ENCODE data around the gene OR2J2.
"Not testable (repeated sequence)": the region's sequence is repeated elsewhere in the genome, so short reads cannot be mapped to it uniquely, and the experiment has no call there.

OR2J2 gene
- 0 reads per million in 2 donors for total RNA-seq

DNA sequence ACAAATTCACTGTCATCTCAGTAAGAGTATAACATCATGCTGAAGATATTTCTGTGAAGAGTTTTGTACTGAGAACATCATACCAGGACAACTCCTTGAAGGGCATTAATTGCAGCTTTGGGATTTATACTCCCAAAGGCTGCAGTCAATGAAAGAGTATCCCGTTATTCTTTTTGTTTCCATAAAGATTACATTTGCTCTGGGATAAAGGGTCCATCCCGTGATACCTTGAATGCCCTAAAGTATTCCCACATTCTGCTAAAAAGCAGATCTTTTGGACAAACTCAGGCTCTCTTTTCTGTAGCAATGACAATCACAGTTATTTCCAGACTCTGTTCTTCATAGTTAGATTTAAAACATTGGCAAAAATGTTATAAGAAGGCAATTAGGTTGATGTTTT lies at the start of gene OR2J2:
OR2J2 (plus strand) TSS at position 301 of the 400 bp plus-strand sequence. CDS start 2,729 bp downstream, outside the sequence.
- DNase-seq = not testable (repeated sequence)

DNA sequence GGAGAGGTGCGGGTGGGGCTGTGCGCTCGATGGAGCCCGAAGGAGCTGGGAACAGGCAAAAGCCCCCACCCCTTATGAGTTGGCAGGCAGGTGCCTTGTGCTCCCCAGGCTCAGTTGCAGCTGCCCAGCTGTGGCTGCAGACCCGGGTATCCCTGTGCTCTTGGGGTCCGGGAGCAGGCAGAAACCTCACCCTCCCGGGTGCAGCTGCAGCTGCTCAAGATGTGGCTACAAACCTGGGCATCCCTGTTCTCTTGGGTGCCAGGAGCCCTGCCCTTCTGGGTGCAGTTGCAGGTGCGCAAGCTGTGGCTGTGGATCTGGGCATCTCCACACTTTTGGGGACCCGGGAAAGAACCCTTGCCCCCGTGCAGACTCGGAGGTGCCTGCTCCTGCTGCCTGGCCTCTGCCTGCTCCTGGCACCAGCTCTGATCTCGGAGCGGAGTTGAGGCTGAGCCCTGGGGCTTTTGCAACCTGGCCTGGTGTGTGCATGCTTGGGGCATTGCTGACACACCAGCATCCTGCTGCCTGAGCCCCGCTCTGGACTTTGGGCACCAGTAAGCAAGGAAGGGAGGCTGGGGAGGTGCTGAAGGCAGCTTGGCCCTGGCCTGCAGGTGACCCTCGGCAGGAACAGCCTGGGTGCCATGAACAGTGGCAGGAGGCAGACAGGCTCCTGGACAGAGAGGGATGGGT lies 41.2 kb upstream of the OR2J2 start:
- no peak for DNase-seq

DNA sequence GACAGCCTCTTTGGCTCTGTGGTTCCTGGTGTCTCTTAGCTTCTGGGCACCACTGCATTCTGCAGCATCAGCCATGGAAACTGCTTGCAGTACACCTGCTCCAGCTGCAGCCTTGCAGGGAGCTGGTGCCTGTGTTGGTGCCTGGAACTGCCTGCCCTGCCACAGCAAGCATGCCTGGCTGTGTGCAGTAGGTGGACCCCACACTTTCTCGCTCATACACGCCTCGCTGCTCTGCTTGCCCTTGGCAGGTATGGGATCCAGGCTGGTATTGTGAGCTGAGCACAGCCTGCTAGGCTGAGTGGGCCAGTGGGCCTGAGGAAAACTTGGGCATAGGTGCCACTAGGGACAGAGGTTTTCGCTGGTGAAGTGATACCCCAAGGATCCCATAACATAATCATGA lies 40.1 kb upstream of the OR2J2 start:
- DNase-seq = no peak

DNA sequence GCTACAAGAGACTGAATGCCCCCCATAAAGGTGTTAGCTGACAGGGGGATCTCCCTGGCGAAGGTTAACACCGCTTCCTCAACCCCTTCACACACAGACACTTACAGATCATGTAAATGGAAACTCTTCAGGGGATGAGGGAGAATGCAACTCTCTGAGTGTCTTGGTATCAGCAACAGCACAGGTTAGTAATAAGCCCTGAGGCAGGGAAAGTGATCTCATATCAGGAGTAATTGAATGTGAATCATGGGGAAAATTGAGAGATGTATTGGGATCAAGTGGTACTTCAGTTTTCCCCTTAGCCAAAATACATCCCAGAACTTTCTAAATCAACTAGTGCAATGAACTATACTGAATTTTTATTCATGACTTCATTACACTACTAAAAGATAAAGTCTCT lies 39.0 kb upstream of the OR2J2 start:
- no peak for DNase-seq

DNA sequence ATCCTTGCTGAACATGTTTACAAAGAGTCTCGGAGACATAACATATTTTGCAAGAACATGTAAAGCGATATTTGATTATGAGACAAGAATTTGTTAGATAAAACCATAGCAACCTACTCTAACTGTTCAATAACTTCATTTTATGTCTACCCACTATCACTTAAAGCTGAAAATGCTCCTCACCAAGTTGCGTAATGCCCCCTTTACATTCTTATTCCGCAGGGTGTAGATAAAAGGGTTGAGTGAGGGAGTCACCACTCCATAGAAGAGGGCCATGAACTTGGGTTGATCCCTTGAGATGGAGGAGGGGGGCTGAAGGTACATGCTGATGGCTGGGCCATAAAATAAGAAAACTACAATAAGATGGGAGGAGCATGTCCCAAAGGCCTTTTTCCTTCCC lies 33.0 kb upstream of the OR2J2 start:
- DNase-seq = no peak

DNA sequence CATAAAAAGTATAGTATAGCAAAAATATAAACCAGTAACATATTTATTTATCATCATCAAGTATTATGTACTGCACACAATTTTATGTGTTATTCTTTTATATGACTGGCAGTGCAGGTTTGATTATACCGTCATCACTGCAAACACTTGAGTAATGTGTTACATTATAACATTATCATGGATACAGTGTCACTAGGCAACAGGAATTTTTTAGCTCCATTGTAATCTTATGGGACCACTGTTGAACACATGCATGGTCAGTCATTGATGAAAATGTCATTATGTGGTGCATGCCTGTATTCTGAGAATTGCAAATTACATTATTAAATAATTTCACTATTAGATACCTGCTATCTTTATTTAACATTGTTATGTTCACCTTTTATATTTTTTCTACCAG lies 29.1 kb upstream of the OR2J2 start:
- no peak for DNase-seq

DNA sequence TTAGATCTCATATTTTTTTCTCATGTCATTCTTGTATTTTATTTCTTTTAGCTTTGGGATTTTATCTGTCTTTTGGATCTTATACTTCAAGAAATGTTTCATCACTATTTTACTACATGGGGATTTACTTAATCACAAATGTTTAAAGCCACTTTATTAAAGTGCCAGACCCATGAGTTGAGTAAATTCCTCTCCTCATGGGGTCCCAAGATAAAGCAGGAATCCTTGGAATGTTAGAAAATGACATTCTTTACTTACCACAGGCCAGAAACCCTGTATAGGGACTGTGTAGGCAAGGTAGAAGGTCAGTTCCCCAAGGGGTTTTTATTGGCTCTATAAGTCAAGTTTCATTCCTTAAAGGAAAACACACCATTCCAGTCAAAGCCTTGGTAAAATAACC lies 28.4 kb upstream of the OR2J2 start:
- DNase-seq = no peak

DNA sequence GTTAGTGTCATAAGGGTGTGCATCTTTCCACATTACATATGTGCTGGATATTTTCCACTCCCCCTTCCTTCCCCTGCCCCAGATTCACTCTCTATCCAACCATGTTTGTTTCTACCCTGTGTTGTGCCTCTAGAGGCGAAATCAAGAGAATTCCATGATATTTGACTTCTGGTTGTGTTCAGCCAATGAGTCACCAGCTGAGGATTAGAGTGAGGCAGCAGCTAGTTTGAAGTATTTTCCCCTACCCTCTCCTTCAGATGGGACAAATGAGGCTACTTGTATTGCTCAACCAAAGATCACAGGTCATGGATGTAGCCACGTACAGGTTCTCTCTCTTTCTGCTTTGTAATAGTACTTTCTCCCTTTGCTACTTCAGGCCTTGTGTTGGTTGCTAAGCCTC lies 24.5 kb upstream of the OR2J2 start:
- DNase-seq = no peak

DNA sequence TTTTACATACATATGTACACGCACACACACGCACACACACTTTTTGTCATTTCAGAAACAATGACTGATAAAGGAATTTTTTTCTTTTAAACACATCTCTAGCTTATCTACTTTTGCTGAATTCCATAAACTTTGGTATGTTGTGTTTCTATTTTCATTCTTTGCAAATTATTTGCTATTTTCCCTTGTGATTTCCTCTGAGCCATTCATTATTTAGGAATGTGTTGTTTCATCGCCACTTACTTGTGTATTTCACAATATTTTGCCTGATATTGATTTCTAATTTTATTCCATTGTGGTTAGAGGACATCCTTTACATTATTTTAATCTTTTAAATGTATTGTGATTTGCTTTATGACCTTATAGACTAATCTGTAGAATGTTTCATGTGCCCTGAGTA lies 23.6 kb upstream of the OR2J2 start:
- no peak for DNase-seq

DNA sequence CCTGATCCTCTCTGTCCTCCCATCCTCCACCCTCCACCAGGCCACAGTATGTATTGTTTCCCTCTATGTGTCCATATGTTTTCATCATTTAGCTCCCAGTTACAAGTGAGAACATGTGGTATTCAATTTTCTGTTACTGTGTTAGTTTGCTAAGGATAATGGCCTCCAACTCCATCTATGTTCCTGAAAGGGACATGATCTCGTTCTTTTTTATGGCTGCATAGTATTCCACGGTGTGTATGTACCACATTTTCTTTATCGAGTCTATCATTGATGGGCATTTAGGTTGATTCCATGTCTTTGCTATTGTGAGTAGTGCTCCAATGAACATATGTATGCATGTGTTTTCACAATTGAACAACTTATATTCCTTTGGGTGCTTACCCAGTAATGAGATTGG lies 21.3 kb upstream of the OR2J2 start:
- DNase-seq = not testable (repeated sequence)

DNA sequence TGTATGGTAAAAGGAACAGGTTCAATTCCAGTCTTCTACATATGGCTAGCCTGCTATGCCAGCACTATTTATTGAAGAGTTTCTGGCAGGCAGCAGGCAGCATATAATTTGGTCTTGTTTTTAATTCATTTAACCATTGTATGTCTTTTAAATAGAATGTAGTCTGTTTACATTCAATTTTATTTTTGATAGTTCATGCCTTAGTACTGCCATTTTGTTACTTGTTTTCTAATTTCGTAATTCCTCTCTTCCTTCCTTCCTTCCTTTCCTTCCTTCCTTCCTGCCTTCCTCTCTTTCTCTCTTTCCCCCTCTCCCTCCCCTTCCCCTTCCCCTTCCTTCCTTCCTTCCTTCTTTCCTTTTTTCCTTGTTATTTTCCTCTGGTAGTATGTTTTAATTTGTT lies 17.6 kb upstream of the OR2J2 start:
- DNase-seq = no peak

DNA sequence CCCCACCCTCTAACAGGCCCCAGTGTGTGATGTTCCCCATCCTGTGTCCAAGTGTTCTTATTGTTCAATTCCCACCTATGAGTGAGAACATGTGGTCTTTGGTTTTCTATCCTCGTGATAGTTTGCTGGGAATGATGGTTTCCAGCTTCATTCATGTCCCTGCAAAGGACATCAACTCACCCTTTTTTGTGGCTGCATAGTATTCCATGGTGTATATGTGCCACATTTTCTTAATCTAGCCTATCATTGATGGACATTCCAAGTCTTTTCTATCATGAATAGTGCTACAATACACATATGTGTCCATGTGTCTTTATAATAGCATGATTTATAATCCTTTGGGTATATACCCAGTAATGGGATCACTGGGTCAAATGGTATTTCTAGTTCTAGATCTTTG lies 15.5 kb upstream of the OR2J2 start:
- not testable (repeated sequence) for DNase-seq

DNA sequence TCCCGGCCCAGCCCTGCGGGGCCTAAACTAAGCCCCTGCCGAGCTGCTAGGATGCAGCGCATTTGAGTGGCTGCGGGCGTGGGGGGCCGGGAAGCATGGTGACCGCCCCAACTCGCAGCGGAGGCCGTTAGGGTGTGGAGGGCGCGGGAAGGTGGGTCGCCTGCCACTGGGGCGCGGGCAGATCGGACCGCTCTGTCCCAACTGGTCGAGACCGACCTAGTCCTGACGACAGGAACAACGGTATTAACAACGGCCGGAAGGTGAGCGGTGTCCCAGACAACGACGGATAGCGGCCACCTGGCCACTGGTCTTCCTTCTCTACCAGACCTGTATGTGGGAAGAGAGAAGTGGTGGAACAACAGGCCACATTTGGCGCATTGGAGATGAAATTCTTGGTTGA lies 10.8 kb upstream of the OR2J2 start:
- DNase-seq = not testable (repeated sequence)

DNA sequence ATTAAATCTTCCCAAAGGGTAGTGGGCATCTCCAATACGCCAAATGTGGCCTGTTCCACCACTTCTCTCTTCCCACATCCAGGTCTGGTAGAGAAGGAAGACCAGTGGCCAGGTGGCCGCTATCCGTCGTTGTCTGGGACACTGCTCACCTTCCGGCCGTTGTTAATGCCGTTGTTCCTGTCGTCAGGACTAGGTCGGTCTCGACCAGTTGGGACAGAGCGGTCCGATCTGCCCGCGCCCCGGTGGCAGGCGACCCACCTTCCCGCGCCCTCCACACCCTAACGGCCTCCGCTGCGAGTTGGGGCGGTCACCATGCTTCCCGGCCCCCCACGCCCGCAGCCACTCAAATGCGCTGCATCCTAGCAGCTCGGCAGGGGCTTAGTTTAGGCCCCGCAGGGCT lies 5.1 kb upstream of the OR2J2 start:
- not testable (repeated sequence) for DNase-seq

DNA sequence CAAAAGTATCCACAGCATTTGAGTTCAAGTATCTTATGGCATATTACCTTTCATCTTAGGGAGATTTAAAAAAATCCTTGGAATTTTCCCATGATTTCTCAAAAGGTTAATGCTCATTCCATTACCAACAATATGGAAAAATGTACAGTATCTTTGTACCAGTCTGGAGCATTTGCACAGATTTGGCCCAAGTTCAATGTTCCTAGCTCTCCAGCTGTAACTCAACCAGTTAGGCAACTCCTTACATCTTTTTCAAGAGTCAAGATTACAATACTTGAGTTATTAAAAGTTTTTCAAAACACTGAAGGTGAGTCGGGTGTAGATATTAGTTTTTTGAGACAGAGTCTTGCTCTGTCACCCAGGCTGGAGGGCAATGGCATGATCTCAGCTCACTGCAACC lies 1.0 kb downstream of the OR2J2 start:
- no peak for DNase-seq

DNA sequence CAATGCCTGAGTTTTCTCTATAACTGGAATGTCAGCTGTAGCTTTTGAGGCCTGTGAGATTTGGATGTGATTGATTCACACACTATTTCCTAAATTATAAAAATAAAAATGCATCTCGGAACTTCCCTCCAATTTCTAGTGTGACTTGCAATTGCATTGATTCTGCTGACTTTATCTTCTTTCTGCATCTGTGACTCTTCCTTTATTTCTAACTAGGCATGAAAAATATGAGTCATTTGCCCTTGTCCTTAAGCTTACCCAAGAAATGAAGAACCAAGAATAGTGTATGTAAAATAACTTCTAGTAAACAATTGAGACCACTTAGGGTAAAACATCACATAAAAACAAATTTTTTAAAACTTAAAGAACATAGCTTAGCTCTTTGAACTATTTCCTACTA lies 12.9 kb downstream of the OR2J2 start:
- no peak for DNase-seq

DNA sequence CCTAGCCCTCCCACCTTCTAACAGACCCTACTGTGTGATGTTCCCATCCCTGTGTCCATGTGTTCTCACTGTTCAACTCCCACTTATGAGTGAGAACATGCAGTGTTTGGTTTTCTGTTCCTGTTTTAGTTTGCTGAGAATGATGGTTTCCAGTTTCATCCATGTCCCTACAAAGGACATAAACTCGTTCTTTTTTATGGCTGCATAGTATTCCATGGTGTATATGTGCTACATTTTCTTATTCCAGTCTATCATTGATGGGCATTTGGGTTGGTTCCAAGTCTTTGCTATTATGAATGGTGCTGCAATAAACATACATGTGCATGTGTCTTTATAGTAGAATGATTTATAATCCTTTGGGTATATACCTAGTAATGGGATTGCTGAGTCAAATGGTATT lies 18.0 kb downstream of the OR2J2 start:
- DNase-seq = not testable (repeated sequence)

DNA sequence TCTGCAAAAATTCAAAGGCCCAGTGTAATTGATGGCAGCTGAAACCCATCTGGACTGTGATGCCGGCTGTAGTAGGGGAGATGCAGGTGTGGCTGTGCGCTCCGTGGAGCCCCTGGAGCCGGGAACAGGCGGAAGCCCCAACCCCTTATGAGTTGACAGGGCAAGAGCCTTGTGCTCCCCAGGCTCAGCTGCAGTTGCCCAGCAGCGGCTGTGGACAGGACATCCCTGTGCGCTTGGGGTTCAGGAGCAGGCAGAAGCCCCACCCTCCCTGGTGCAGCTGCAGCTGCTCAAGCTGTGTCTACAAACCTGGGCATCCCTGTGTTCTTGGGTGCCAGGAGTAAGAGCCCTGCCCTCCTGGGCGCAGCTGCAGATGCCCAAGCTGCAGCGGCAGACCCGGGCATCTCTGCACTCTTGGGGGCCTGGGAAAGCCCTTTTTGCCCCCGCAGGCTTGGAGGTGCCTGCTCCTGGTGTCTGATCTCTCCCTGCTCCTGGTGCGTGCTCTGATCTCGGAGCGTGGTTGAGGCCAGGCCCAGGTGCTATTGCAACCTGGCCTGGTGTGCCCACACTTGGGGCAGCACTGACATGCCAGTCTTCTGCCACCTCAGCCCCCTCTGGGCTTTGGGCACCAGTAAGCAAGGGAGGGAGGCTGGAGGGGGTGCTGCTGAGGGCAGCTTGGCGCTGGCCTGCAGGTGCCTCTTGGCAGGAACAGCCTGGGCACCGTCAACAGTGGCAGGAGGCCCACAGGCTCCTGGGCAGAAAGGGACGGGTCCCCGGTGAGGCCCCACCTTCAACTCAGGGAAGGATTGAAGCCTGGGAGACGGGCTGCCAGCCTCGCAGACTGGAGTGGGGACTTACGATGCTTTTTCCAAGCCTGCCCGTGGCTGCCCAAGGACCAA lies 30.3 kb downstream of the OR2J2 start:
- no peak for DNase-seq

DNA sequence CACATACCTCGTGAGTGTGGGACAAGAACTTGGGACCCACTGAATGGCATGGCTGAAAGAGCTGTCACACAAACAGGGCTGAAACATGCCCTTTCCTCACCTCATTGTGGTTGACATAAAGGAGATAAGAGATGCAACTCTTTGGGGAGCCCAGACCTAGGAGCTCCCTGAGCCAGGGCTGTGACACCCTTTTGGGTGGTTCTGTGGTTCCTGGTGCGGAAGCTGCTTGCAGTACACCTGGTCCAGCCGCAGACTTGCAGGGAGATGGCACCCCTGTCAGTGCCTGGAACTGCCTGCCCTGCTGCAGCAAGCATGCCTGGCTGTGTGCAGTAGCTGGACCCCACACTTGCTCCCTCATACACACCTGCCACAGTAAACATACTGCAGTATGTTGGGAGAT lies 31.3 kb downstream of the OR2J2 start:
- DNase-seq = no peak

DNA sequence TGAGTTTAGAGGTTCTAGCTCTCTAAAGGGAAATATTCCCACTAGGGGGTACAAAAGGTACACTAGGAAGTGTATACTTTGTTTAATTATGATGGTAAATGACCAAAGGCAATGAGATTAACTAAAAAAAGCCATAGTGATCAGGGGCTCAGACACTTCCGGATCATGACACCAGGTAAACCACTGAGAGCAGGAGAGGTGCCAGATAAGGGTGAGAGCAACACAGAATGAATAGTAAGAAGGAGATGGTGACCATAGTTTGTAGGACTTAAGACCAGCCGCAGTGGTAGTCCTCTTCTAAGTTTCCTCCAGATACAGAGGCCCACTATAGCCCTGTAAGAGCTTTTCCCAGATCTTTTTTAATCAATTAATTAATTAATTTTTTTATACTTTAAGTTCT lies 40.8 kb downstream of the OR2J2 start:
- DNase-seq = no peak

DNA sequence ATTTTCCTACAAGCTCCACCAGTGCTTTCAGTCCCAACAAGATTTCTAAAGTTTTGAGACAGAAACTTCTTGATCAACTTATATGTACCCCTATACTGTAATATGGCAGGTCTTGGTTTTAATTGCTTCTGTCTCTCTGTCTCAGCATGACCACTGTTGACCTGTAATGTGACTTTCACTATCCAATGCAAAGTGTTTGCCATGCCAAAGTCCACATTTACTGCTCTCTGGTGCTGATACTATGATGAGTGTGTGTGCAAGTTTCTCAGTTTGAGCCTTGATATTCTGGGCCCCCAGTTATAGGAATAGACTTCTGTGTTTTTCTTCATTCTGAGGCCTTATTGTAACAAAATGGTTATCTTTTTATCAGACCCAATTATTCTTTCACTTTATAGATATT lies 45.8 kb downstream of the OR2J2 start:
- DNase-seq = no peak

DNA sequence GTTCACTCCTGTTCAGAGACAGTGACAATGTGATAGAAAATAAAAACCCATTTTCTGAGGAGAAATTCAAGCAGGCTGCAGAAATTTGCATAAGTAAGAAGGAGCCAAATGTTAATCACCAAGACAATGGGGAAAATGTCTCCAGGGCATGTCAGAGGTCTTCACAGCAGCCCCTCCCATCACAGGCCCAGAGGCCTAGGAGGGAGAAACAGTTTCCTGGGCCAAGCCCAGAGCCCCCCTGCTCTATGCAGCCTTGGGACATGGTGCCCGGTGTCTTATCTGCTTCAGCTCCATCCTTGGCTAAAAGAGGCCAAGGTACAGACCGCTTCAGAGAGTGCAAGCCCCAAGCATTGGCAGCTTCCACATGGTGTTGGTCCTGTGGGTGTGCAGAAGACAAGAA lies 46.5 kb downstream of the OR2J2 start:
- DNase-seq = not testable (repeated sequence)

DNA sequence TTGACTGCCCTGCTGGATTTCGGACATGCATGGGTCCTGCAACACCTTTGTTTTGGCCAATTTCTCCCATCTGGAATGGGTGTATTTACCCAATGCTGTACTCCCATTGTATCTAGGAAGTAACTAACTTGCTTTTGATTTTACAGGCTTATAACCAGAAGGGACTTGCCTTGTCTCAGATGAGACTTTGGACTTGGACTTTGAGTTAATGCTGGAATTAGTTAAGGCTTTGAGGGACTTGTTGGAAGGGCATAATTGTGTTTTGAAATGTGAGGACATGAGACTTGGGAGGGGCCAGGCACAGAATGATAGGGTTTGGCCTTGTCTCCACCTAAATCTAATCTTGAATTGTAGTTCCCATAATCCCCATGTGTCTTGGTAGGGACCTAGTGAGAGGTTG lies 47.3 kb downstream of the OR2J2 start:
- DNase-seq = not testable (repeated sequence)
